HG03575 (cell line): ENCODE results near the gene FAM81A.

Experiments used
- ATAC-seq: cut with Tn5 transposase; IDR thresholded peaks from one replicate; pipeline ENCODE4 v1.9.1; 2021; ENCODE audit not compliant: unreplicated experiment, insufficient number of reproducible peaks, low FRiP score; ENCODE audit errors: extremely low read depth

The FAM81A gene

DNA sequence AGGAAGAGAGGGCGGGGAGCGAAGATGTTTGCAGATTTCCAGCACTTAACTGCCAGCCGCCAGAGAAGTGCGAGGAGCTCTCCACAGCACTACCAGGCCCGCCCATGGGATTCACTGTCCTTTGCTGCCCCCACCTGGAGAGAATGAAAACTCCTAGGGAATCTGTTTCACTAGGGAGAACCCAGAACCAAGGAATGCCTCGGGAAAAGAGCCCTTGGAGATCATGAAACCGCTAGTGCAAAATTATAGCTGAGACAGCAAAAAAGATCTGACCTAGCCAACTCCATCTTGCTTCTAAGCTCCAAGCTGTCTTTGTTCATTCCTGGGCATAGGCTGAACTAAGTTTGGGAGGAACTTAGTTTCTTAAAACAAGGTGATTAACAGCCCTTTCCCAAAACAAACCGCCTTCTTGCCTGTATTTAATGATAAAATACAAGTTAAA lies 91.0 kb downstream of the FAM81A start:
- ATAC-seq = no peak

DNA sequence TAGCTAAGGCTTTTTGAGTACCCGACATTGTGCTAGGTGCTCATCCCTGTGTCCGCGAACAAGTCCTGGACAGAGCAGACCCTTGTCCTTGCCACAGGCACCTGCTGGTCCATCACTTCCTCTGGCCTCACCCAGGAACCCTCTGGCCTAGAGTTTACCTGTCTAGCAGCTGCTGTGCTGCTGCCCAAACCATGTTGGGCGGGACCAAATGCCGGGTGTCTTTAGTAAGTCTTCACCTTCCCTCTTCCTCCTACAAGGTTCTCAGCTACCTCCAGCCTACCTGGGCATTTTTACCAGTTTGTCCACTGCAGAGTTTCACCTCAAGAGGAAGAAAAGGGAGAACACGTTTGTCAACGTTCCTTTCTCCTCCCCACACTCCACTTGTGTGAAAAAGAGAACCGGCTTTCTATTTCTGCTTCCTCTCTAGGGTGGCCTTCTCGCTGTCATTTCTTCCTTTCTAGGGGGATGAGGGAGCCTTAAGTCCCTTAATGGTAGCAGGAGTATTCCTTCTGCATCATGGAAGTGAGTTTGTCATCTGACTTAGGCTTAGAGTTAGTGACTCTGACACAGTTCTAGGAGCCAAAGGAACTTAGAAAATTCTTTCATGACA lies 93.2 kb downstream of the FAM81A start:
- no peak for ATAC-seq

DNA sequence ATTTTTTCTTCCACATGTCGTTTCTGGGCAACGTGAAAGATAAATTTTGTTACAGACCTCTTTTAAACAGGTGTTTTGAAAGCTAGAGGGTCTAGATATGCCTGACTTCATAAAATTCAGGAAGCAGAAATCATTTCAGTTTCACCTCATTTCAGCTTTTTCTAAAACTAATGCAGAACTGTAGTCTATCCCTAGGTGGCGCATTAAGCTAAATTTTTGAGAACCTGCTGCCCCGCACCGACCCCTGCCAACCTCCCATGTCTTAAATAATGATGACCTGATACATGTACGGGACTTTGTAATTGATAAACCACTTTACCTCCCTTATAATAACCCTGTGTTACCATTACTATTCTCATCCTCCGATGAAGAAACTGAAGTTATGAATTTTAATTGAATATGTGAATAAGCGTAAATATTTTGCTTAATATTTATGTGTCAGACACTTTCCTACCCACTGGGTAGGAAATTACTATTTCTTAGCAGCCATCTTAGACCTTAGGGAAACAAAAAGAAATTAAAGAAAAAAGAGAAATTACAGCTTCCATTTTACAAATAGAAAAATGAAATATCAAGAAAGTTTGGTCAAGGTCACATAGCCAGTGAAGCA lies 94.9 kb downstream of the FAM81A start:
- no peak for ATAC-seq

DNA sequence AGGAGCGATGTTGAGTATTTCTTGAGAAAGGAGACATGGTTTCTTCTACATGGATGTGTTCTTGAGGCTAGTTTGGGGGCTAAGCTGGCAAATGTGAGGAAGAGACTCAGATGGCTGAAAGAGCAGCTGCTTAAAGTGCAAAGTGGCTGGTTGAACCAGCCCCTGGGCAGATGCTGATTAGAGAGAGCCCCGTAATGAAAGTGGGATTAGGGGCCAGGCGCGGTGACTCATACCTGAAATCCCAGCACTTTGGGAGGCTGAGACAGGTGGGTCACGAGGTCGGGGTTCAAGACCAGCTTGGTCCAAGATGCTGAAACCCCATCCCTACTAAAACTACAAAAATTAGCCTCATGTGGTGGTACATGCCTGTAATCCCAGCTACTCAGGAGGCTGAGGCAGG lies 98.6 kb downstream of the FAM81A start:
- ATAC-seq = no peak

DNA sequence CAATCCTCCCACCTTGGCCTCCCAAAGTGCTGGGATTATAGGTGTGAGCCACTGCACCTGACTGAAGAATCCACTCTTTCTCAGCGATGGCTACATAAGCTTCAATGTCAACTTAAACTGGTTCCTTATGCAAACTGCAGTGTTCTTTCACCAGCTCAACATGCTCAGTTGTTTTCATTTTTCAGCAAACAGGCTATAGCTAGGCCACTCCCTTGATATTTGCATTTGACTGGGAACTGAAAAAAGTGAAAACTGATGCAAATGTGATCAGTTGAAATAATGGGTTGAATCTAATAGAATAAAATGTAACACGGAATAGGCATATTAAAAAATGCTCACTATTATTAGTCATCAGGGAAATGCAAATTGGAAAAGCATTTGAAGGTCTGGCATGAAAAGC lies 99.4 kb downstream of the FAM81A start:
- no peak for ATAC-seq

DNA sequence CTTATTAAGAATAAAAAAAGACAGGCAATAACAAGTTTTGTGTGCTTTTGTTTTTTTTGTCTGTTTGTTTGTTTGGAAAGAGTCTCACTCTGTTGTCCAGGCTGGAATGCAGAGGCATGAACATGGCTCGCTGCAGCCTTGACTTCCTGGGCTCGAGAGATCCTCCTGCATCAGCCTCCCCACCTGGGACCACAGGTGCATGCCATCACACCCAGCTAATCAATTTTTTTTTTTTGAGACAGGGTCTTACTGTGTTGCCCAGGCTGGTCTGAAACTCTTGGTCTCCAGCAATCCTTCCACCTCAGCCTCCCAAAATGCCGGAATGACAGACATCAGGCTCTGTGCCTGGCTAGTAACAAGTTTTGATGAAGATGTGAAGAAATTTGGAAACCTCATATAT lies 100.5 kb downstream of the FAM81A start:
- ATAC-seq = no peak

DNA sequence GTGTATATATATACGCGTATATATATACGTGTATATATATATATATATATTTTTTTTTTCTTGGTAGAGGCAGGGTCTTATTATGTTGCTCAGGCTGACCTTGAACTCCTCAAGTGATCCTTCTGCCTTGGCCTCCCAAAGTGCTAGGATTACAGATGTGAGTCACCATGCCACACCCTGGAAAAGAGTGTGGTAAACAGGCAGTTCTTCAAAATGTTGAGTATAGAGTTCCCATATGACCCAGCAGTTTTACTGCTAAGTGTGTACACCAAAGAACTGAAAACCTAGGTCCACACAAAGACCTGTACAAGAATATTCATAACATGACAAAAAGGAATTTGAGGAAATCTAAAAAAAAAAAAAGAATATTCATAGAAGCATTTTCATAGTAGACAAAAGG lies 101.8 kb downstream of the FAM81A start:
- ATAC-seq = no peak

DNA sequence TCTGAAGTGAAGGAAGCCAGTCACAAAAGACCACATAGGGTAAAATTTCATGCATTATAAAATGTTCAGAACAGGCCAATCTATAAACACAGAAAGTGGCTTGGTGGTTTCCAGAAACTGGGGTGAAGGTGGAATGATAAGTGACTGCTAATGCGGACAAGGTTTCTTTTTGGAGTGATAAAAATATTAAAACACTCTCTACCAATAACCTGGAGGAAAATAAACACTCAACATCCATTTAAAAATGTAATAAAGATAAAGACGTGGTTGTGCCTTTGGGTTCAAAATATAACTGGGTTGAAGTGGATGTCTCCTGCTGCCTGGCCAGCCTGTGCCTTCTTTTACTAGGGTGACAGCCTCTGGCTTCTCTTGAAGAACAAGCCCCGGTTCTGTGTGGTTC lies 102.7 kb downstream of the FAM81A start:
- no peak for ATAC-seq

DNA sequence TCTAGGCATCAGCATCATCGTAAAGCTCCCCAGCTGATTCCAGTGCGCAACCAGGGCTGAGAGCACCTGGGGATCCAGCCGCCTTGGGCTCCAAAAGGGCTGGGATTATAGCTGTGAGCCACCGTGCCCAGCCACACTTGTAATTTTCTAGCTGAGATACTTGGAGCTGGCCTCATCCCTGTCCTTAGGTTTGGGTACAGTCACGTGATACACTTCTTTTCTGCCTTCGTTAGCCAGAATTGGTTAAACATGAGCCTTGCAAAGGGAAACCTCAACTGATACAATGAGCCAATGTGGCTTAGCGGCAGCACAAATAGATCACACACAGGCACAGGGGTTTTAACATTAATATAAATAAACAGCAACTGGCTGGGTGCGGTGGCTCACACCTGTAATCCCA lies 103.8 kb downstream of the FAM81A start:
- ATAC-seq = no peak

DNA sequence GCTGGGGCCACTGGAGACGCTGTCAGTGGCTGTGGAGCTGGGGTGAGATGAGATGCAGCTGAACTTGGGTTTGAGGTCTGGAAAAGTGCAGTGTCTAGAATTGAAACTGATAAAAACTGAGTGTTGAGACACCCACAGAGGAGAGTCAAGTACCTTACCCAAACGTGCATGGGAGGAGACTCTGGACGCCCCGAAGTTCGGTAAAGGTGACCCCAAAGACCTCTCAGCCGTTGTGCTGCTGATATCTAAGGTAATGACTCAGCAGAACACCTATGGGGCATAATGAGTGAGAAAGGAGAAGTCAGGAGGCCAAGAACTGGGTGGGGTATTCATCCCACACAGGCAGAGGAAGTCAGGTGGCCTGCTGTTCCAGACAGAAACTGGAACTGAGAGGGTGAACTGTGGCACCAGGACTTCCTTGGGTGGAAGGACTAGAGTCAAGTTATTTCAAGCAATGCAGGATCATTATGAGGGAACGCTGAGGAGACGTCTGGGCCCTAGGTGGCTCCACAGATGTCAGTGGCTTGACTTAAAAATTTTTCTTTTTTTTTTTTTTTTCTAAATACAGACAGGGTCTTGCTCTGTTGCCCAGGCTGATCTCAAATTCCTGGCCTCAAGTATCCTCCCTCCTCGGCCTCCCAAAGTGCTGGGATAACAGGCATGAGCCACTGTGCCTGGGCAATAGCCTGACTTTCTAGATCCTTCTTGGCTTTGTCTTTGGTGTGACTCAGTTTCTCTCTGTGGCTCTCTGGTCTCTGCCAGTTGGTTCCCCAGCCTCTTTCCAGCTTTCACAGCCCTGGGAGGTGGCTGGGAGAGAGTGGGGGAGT lies 105.9 kb downstream of the FAM81A start:
- no peak for ATAC-seq

DNA sequence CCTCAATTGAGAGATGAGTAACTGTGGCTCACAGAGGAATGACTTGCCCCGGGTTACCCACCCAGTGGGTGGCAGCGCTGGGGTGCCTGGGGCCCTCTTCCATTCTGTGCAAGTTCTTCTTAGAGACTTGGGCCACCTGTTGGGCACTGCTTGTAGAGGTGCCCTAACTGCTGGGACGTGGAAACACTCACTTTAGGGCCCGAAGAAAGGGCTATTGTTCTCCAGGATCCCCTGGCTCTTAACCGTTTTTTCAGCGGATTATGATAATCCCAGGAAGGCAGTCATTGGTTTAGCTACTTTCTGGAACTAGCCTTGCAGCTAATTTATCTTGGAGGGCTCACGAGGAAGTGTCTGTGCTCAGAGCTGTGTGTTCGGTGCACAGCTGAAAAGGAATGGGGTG lies 107.6 kb downstream of the FAM81A start:
- ATAC-seq = no peak

DNA sequence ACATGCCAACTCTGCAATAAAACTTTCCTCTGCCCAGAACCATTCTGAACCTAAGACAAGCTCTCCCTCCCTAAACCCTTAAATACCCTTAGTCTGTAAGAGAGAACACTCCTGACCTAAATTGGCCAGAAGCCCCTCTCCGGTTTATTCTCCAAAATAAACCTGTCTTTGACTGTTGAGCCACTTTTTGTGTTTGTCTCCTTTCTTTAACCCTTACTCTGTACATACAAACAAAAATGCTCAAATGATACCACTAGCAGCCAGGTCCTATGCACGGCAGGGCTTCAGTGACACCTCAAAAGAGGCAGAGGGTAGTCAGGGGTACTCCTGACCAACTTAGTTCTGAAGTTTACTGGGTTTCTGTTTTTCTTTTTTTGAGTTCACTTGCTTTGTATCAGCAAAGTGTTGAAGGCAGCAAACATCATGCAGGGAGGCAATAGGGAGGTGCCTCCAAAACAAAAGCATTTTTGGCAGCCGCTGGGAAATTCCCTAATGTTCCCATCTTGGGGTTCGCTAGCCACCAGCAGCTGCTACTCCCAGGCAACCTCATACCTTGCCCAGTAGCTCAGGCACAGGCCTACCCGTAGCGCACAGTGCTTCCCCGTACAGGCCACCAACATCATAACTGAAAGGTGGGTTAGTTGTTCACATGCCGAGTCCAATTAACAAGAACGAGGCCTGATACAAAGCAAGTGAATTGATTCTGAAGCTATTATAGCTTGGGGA lies 110.7 kb downstream of the FAM81A start:
- no peak for ATAC-seq

DNA sequence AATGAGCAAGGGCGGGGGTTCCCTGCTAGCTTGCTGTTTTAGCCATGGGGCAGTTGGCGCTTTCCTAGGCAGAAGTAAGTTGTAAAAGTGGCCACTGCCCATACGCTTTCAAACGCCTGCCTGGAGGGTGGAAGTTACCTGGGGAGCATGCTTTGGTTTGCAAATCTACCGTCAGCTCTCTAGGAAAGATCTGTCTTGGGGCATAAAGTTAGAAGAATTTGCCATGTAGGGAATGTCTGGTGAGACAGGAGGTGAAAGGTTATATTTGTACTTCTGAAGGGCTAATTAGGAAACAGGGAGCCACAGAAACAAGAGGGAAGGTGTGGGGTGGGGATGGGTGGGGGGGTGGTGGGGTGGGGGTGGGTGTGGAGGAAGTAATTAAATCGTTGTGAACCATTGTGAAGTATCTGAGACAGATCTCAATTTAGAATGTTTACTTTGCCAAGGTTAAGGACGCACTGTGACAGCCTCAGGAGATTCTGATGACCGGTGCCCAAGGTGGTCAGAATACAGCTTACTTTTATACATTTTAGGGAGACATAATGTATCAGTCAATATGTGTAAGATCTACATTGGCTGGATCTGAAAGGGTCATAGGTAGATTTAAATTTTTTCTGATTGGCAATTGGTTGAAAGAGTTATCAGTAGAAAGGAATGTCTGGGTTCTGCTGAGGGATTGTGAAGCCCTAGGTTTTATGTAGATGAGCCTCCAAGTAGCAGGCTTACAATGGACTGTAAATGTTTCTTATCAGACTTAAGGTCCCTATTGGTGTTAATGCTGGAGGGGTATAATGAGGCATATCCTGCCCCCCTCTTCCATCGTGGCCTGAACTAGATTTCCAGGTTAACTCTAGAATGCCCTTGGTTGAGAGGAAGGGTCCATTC lies 111.6 kb downstream of the FAM81A start:
- ATAC-seq = no peak

DNA sequence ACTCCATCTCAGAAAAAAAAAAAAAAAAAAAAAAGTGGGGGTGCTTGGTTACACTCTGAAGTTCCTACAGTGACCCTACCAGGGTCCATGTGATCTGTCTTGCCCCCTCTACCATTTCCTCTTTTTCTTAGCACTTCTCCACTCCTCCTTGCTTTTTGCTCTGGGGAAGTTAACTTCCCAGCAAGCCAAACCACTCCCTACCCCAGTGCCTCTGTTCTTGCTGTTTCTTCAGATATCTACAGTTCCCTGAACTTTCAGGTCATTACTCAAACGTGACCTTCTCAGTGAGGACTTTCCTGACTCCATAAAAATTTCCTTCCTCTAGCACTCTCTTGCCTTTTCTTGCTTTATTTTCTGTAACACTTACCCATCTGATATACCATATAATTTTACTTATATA lies 112.5 kb downstream of the FAM81A start:
- no peak for ATAC-seq

DNA sequence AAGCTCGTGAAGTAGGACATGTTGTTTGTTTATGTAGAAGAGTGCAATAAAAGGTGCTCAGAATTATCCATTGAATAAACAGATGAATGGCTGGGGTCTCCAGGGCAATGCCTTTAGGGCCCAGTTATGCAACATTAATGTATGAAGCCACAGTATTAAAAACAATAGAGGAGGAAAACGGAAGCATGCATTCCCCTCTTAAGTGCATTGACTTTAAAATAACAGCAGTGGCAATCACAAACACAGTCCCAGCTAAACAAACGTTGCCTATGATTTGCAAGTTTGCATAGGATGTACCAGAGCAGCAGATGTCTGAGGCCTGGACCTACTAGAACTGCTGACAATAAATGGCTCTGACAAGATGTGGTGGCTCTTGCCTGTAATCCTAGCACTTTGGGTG lies 113.0 kb downstream of the FAM81A start:
- no peak for ATAC-seq

DNA sequence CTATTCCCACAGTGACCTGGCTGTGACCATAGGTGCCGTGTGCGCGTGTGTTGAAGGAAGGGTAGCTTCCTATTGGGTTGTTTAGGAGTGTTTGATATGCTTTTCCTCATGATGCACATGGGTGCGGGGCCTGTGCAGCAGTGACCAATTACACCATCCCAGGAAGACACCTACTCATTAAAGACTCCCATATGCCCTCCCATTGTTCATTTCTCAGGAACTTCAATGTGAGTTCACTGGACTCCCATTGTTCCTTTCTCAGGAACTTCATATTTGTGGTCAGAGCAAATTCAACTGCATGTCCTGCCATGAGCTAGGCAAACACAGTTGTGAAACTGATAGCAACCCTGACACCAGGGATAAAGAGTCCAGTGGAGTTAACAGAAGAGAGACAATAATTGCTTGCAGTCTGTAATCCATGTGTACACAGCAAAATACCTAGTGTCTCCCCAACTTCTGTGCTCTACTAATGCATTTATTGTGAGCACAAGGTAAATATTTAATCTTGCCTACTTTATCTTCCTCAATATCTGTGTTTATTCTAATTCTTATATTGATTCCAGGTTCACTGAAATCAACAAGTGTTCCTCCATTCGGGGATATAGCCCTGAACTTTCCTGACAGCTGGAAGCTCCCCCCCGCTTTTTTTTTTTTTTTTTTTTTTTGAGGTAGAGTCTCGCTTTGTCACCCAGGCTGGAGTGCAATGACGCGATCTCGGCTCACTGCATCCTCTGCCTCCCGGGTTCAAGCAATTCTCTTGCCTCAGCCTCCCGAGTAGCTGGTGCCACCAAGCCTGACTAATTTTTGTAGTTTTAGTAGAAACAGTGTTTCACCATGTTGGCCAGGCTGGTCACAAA lies 116.1 kb downstream of the FAM81A start:
- ATAC-seq = no peak

DNA sequence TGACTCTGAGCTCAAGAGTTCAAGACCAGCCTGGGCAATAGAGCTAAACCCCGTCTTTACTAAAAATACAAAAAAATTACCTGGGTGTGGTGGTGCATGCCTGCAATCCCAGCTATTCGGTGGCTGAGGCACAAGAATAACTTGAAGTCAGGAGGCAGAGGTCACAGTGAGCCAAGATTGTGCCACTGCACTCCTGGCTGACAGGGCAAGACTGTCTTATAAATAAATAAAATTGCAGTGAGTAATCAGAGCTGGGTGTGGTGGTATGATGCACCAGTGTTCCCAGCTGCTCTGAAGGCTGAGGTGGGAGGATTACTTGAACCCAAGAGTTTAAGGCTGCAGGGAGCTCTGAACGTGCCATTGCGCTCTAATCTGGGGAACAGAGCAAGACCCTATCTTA lies 117.7 kb downstream of the FAM81A start:
- no peak for ATAC-seq

DNA sequence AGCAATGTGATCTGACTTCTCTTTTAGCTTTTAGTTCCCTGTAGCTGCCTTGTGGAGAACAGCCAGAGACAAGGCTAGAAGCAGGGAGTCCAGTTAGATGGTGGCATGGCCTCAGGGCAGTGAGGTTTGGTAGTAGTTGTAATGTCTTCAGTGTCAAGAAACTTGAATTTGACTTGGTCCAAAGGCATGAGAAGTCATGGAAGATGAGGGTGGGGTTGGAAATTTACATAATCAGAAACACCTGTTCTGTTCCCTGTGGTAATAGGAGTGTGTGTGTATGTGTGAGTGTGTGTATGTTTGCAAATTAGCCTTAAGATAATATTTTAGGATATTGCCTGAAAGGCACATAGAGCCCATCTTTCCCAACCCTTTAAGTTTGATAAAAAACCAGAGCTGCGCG lies 118.4 kb downstream of the FAM81A start:
- no peak for ATAC-seq
